SK-N-SH (cell line): ENCODE results near the gene ANKK1. TPM values are rescaled to one million over a fixed set of nuclear protein-coding genes. Genes with fewer than 3 reads are reported as not detected.

Source experiments
- CTCF ChIA-PET: fragments of 300-600, 350-600 bp; formaldehyde crosslinking; extraction: SDS; loops from one replicate; lab custom pipeline; 2021; lab: Yijun Ruan, JAX
- POLR2A ChIA-PET: fragments of 350-600 bp; sonication (Branson Sonifier 250); formaldehyde crosslinking; extraction: SDS; loops from one replicate; lab custom pipeline; 2020; ENCODE audit warnings: antibody characterized with exemption, inconsistent platforms; lab: Yijun Ruan, JAX
- DNase-seq: peaks from one replicate; pipeline ENCODE4 v3.0.0; 2012
- H2AFZ ChIP-seq: fragments of 200-600 bp; sonication (generic); 2 replicates; pipeline ENCODE4 v1.8.1; 2016; ENCODE audit warnings: antibody characterized with exemption, mild to moderate bottlenecking, low read depth
- H3F3A ChIP-seq: fragments of 200-600 bp; sonication (generic); replicated peaks from 2 replicates; pipeline ENCODE3; 2016; ENCODE audit warnings: antibody characterized with exemption, mild to moderate bottlenecking; ENCODE audit not compliant: insufficient read depth
- H3K27ac ChIP-seq, 2 experiments: fragments of 200-500 bp in 1 of 2; fragments of 200-600 bp in 1 of 2; sonication (Bioruptor generic) in 1 of 2; sonication (generic), shearing (Covaris generic) in 1 of 2; 2 replicates each; pipeline versions ENCODE4 v1.5.1 to v1.6.1; 2014 to 2016; ENCODE audit warnings: low read depth in 2 of 2, inconsistent platforms in 1 of 2, low read length in 1 of 2, mild to moderate bottlenecking in 1 of 2, mixed read lengths in 1 of 2
- H3K27me3 ChIP-seq: fragments of 200-600 bp; sonication (generic), shearing (Covaris generic); 2 replicates; pipeline ENCODE4 v1.6.1; 2016; ENCODE audit warnings: mixed run types; ENCODE audit not compliant: insufficient read depth
- H3K36me3 ChIP-seq, 2 experiments: fragments of 200-500 bp in 1 of 2; fragments of 200-600 bp in 1 of 2; sonication (Bioruptor generic) in 1 of 2; sonication (generic) in 1 of 2; replicated peaks in 1 of 2; 2 replicates each; pipeline versions ENCODE3 to v1.5.1; 2014 to 2016; ENCODE audit warnings: low read length in 1 of 2, mild to moderate bottlenecking in 1 of 2; ENCODE audit not compliant: insufficient read depth in 2 of 2, control insufficient read depth in 1 of 2
- H3K4me1 ChIP-seq, 2 experiments: fragments of 200-500 bp in 1 of 2; fragments of 200-600 bp in 1 of 2; sonication (Bioruptor generic) in 1 of 2; sonication (generic), shearing (Covaris generic) in 1 of 2; 2 replicates each; pipeline versions ENCODE4 v1.5.1 to v1.6.1; 2014 to 2016; ENCODE audit warnings: low read depth in 1 of 2, low read length in 1 of 2, mixed run types in 1 of 2; ENCODE audit not compliant: insufficient read depth in 2 of 2, control insufficient read depth in 1 of 2
- H3K4me2 ChIP-seq: fragments of 200-600 bp; sonication (generic), shearing (Covaris generic); 2 replicates; pipeline ENCODE4 v1.6.1; 2017; ENCODE audit warnings: mixed run types
- H3K4me3 ChIP-seq, 2 experiments: fragments of 200-500 bp in 1 of 2; fragments of 200-600 bp in 1 of 2; sonication (Bioruptor generic) in 1 of 2; sonication (generic), shearing (Covaris generic) in 1 of 2; 2 replicates each; pipeline versions ENCODE4 v1.5.1 to v1.8.1; 2014 to 2016; ENCODE audit warnings: low read depth in 2 of 2, inconsistent platforms in 1 of 2, low read length in 1 of 2, mild to moderate bottlenecking in 1 of 2, mixed read lengths in 1 of 2, moderate library complexity in 1 of 2
- H3K79me2 ChIP-seq: fragments of 200-600 bp; sonication (generic); 2 replicates; pipeline ENCODE4 v1.8.1; 2017; ENCODE audit warnings: mild to moderate bottlenecking; ENCODE audit not compliant: insufficient read depth
- H3K9ac ChIP-seq: fragments of 200-600 bp; sonication (generic); 2 replicates; pipeline ENCODE4 v1.6.1; 2017; ENCODE audit warnings: mixed run types
- H3K9me2 ChIP-seq: fragments of 200-600 bp; sonication (generic); 2 replicates; pipeline ENCODE4 v1.6.1; 2017; ENCODE audit warnings: mixed run types
- H3K9me3 ChIP-seq: fragments of 200-600 bp; sonication (generic); 2 replicates; pipeline ENCODE4 v1.6.1; 2017; ENCODE audit warnings: mixed run types, mild to moderate bottlenecking, moderate library complexity
- H4K20me1 ChIP-seq: fragments of 200-600 bp; sonication (generic); 2 replicates; pipeline ENCODE4 v1.6.1; 2017; ENCODE audit warnings: mild to moderate bottlenecking, mixed run types; ENCODE audit not compliant: insufficient read depth
- EZH2phosphoT487 ChIP-seq: fragments of 200-600 bp; sonication (generic); IDR thresholded peaks from 2 replicates; pipeline ENCODE4 v1.6.1; 2017; ENCODE audit warnings: low read depth, mixed run types, mild to moderate bottlenecking, antibody characterized with exemption, moderate library complexity, borderline replicate concordance
- FOXJ3 ChIP-seq: sonication (generic); formaldehyde crosslinking; IDR thresholded peaks from 2 replicates; pipeline ENCODE4 v1.5.1; 2020; ENCODE audit warnings: mild to moderate bottlenecking, missing genetic modification reagents
- IRF3 ChIP-seq: fragments of 150-350 bp; IDR thresholded peaks from 2 replicates; pipeline ENCODE4 v1.6.1; 2016; ENCODE audit warnings: mild to moderate bottlenecking, low read depth, low read length
- JUND ChIP-seq: IDR thresholded peaks from 2 replicates; pipeline ENCODE4 v1.4.0; 2012
- MEF2A ChIP-seq: IDR thresholded peaks from 2 replicates; pipeline ENCODE4 v1.4.0; 2012; ENCODE audit warnings: low read depth, borderline replicate concordance
- RAD21 ChIP-seq: IDR thresholded peaks from 2 replicates; pipeline ENCODE4 v1.6.1; 2012; ENCODE audit warnings: mild to moderate bottlenecking, low read length
- RFX5 ChIP-seq: IDR thresholded peaks from 2 replicates; pipeline ENCODE4 v1.6.1; 2012; ENCODE audit warnings: mild to moderate bottlenecking, improper control_type of control experiment, low read length
- TAF1 ChIP-seq: IDR thresholded peaks from 2 replicates; pipeline ENCODE4 v1.6.1; 2012; ENCODE audit warnings: low read depth, mild to moderate bottlenecking, low read length, moderate library complexity, borderline replicate concordance
- TCF12 ChIP-seq: IDR thresholded peaks from 2 replicates; pipeline ENCODE4 v1.4.0; 2012
- TEAD4 ChIP-seq: IDR thresholded peaks from 2 replicates; pipeline ENCODE4 v1.4.0; 2012; ENCODE audit warnings: mild to moderate bottlenecking, borderline replicate concordance; ENCODE audit not compliant: insufficient read depth
- YY1 ChIP-seq: IDR thresholded peaks from 2 replicates; pipeline ENCODE4 v1.4.0; 2012; ENCODE audit warnings: low read depth, mild to moderate bottlenecking
- WGBS: methylation state at CpG from one replicate; pipeline ENCODE4 v1.1.6; 2017; ENCODE audit warnings: low lambda C conversion rate; 5-methylcytosine and 5-hydroxymethylcytosine counted together
- polyA plus RNA-seq, 3 experiments: library from polyadenylated mRNA; depleted of rRNA; stranded (reverse); fragments of >200 nt; gene quantifications; 2 replicates each; pipeline ENCODE4 v1.2.3, GENCODE V29; 2012
- TF ChIP-seq, protein P1 (sequence below): IDR thresholded peaks from 2 replicates; pipeline ENCODE4 v1.4.0; 2012; ENCODE audit warnings: low read depth

The ANKK1 gene
- polyA plus RNA-seq, 1 of the 3 experiments (the other 2 are of a cell fraction) = 0.05 TPM

- POLR2A ChIA-PET = no interaction called here
- CTCF ChIA-PET = interaction anchor here (1.3 kb wide), 1 partner anchor 14 kb away, joined by 4 read pairs; no protein-coding TSS in a partner anchor
- Histone ChIP-seq H3K9ac (no peak overlapping the region), H3K4me2 (no peak overlapping the region), H3K9me3 (no peaks in the 10 kb centered on the region), H3K9me2 (no peaks in the 10 kb centered on the region), H3K27me3 (no peaks in the 10 kb centered on the region), H3F3A (no peaks in the 10 kb centered on the region), H3K4me1 (peaks cover 0 to 11% of the 10 kb centered on the region in 2 experiments; a peak in 1 of 4 replicates), H3K4me3 (no peak overlapping the region), H3K79me2 (no peaks in the 10 kb centered on the region), H2AFZ (no peak overlapping the region), H4K20me1 (no peaks in the 10 kb centered on the region), H3K27ac (no peak overlapping the region), H3K36me3 (no peaks in the 10 kb centered on the region)
- TF ChIP-seq JUND (no peak), YY1 (no peak), FOXJ3 (CRISPR knock-in tag) (no peak), IRF3 (no peak), TAF1 (no peak)
- DNase-seq = no peak
- WGBS = 61% methylated on average over 7 of the region's 11 CpGs
Observed at GRCh38 chr11:113394919-113395318, 7.3 kb downstream of the ANKK1 start.

- no peak overlapping the region for H3K4me2 ChIP-seq
- peaks cover 0 to 11% of the 10 kb centered on the region in 2 experiments; a peak in 1 of 4 replicates for H3K4me1 ChIP-seq
- no peak overlapping the region for H3K4me3 ChIP-seq
- H3K36me3 ChIP-seq = no peaks in the 10 kb centered on the region
- no peak overlapping the region for H3K27ac ChIP-seq
- no peak overlapping the region for H2AFZ ChIP-seq
- H3F3A ChIP-seq = no peaks in the 10 kb centered on the region
- 82% methylated on average over 4 of the region's 9 CpGs for WGBS
- DNase-seq = no peak
- H3K27me3 ChIP-seq = no peaks in the 10 kb centered on the region
- POLR2A ChIA-PET = no interaction called here
- no peak overlapping the region for H3K9ac ChIP-seq
- H3K9me2 ChIP-seq = no peaks in the 10 kb centered on the region
- H3K79me2 ChIP-seq = no peaks in the 10 kb centered on the region
- no peaks in the 10 kb centered on the region for H4K20me1 ChIP-seq
- CTCF ChIA-PET = interaction anchor here (1.3 kb wide), 1 partner anchor 15 kb away, joined by 4 read pairs; no protein-coding TSS in a partner anchor
- no peaks in the 10 kb centered on the region for H3K9me3 ChIP-seq
- TF ChIP-seq, protein P1, sequence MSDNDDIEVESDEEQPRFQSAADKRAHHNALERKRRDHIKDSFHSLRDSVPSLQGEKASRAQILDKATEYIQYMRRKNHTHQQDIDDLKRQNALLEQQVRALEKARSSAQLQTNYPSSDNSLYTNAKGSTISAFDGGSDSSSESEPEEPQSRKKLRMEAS = no peak
- TF ChIP-seq RAD21 (no peak), RFX5 (no peak), EZH2phosphoT487 (no peak), TEAD4 (no peak), JUND (no peak), MEF2A (no peak), TCF12 (no peak)
Observed at GRCh38 chr11:113395782-113396336, 8.3 kb downstream of the ANKK1 start.
